ENCODE data around the gene MAP3K2.

DNA sequence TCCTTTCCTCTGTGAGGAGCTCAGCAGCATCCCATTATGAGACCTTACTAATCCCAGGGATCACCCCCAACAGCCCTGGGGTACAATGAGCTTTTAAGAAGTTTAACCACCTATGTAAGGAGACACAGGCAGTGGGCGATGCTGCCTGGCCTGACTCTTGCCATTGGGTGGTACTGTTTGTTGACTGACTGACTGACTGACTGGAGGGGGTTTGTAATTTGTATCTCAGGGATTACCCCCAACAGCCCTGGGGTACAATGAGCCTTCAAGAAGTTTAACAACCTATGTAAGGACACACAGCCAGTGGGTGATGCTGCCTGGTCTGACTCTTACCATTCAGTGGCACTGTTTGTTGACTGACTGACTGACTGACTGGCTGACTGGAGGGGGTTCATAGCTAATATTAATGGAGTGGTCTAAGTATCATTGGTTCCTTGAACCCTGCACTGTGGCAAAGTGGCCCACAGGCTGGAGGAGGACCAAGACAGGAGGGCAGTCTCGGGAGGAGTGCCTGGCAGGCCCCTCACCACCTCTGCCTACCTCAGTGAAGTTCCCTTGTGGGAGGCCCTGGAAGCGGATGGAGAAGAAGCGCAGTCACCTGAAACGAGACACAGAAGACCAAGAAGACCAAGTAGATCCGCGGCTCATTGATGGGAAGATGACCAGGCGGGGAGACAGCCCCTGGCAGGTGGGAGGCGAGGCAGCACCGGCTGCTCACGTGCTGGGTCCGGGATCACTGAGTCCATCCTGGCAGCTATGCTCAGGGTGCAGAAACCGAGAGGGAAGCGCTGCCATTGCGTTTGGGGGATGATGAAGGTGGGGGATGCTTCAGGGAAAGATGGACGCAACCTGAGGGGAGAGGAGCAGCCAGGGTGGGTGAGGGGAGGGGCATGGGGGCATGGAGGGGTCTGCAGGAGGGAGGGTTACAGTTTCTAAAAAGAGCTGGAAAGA, 38.0 kb upstream of the MAP3K2 start:
- TF ChIP-seq, protein P1, sequence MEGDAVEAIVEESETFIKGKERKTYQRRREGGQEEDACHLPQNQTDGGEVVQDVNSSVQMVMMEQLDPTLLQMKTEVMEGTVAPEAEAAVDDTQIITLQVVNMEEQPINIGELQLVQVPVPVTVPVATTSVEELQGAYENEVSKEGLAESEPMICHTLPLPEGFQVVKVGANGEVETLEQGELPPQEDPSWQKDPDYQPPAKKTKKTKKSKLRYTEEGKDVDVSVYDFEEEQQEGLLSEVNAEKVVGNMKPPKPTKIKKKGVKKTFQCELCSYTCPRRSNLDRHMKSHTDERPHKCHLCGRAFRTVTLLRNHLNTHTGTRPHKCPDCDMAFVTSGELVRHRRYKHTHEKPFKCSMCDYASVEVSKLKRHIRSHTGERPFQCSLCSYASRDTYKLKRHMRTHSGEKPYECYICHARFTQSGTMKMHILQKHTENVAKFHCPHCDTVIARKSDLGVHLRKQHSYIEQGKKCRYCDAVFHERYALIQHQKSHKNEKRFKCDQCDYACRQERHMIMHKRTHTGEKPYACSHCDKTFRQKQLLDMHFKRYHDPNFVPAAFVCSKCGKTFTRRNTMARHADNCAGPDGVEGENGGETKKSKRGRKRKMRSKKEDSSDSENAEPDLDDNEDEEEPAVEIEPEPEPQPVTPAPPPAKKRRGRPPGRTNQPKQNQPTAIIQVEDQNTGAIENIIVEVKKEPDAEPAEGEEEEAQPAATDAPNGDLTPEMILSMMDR (IDR thresholded peaks at IDR 0.05; ENCODE audit: low read length) = no peak
- no peak for TF ChIP-seq EZH2 (IDR thresholded peaks at IDR 0.05; ENCODE audit: borderline replicate concordance, low read length)

Measured in OCI-LY1 (cell line).